ENCODE measurements around the gene RGS7.

DNA sequence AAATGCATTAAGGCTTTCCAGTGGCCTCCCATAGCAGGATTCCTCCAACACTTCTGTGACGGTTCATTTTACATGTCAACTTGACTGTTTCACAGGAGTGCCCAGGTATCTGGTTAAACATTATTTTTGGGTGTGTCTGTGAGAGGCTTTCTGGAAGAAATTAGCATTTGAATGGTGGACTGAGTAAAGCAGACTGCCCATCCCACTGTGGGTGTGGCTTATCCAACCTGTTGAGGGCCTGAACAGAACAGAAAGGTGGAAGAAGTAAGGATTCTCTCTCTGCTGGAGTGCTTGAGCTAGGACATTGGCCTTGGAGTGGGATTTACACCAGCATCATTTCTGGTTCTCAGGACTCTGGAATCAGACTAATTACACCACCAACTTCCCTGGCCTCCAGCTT, 85.6 kb downstream of the RGS7 start:
- no peak for TF ChIP-seq POLR2A (IDR thresholded peaks at IDR 0.05; ENCODE audit: extremely low read depth, insufficient read length)
- TF ChIP-seq, protein P1, sequence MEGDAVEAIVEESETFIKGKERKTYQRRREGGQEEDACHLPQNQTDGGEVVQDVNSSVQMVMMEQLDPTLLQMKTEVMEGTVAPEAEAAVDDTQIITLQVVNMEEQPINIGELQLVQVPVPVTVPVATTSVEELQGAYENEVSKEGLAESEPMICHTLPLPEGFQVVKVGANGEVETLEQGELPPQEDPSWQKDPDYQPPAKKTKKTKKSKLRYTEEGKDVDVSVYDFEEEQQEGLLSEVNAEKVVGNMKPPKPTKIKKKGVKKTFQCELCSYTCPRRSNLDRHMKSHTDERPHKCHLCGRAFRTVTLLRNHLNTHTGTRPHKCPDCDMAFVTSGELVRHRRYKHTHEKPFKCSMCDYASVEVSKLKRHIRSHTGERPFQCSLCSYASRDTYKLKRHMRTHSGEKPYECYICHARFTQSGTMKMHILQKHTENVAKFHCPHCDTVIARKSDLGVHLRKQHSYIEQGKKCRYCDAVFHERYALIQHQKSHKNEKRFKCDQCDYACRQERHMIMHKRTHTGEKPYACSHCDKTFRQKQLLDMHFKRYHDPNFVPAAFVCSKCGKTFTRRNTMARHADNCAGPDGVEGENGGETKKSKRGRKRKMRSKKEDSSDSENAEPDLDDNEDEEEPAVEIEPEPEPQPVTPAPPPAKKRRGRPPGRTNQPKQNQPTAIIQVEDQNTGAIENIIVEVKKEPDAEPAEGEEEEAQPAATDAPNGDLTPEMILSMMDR (IDR thresholded peaks at IDR 0.05; ENCODE audit: low read depth, low read length): no peak
